H1 (cell line): Measurements from ENCODE around the gene FBXO45. TPM values are rescaled to one million over a fixed set of nuclear protein-coding genes. Genes with fewer than 3 reads are reported as not detected.
"Not testable (repeated sequence)": the region's sequence is repeated elsewhere in the genome, so short reads cannot be mapped to it uniquely, and the experiment has no call there.

Experiments used
- CTCF ChIA-PET: fragments of 300-600 bp; sonication (Branson Sonifier 250); formaldehyde crosslinking; loops from one replicate; lab custom pipeline; 2021; ENCODE audit not compliant: partially characterized antibody; lab: Charles Lee
- POLR2A ChIA-PET: fragments of 300-600 bp; sonication (Branson Sonifier 250); formaldehyde crosslinking; loops from one replicate; lab custom pipeline; 2021; ENCODE audit warnings: inconsistent platforms; ENCODE audit not compliant: partially characterized antibody; lab: Charles Lee
- DNase-seq, 2 experiments: peaks; one replicate each; pipeline versions ENCODE4 v3.0.0 to v3.0.0-alpha.2; 2010 to 2022; ENCODE audit warnings: low spot score in 2 of 2, low read depth in 1 of 2, mixed read lengths in 1 of 2
- FAIRE-seq: peaks from 2 replicates; lab custom pipeline; 2011; peaks lifted over from hg19 to GRCh38; lab: Jason Lieb, UNC
- H2AFZ ChIP-seq: 2 replicates; pipeline ENCODE4 v1.8.1; 2012; ENCODE audit warnings: low read length, inconsistent platforms
- H2AK5ac ChIP-seq: 2 replicates; pipeline ENCODE4 v1.6.1; 2013; ENCODE audit warnings: low read depth, low read length
- H2BK120ac ChIP-seq: replicated peaks from 2 replicates; pipeline ENCODE3; 2013; ENCODE audit warnings: low read depth, low read length, inconsistent platforms
- H2BK12ac ChIP-seq: 2 replicates; pipeline ENCODE4 v1.6.1; 2013; ENCODE audit warnings: low read depth, low read length
- H2BK15ac ChIP-seq: 2 replicates; pipeline ENCODE4 v1.6.1; 2013; ENCODE audit warnings: low read length
- H2BK20ac ChIP-seq: 2 replicates; pipeline ENCODE4 v1.6.1; 2013; ENCODE audit warnings: low read length
- H2BK5ac ChIP-seq: 2 replicates; pipeline ENCODE4 v1.6.1; 2013; ENCODE audit warnings: low read depth, low read length
- H3K14ac ChIP-seq: 2 replicates; pipeline ENCODE4 v1.6.1; 2013; ENCODE audit warnings: inconsistent platforms; ENCODE audit not compliant: insufficient read length
- H3K18ac ChIP-seq: 2 replicates; pipeline ENCODE4 v1.6.1; 2013; ENCODE audit warnings: low read length; ENCODE audit errors: extremely low read depth
- H3K23ac ChIP-seq: 2 replicates; pipeline ENCODE4 v1.6.1; 2013; ENCODE audit warnings: inconsistent platforms; ENCODE audit not compliant: insufficient read length
- H3K23me2 ChIP-seq: 2 replicates; pipeline ENCODE4 v1.6.1; 2013; ENCODE audit warnings: low read depth, low read length
- H3K27ac ChIP-seq: 2 replicates; pipeline ENCODE4 v1.6.1; 2011; ENCODE audit warnings: low read depth, low read length, inconsistent platforms
- H3K27me3 ChIP-seq, 4 experiments: replicated peaks in 1 of 4; 1 replicate in 1 of 4; 2 replicates in 3 of 4; pipeline versions ENCODE4 v1.6.1 to v1.8.1; 2011 to 2013; ENCODE audit warnings: low read length in 3 of 4, mild to moderate bottlenecking in 3 of 4, inconsistent platforms in 2 of 4, mixed read lengths in 2 of 4, moderate library complexity in 1 of 4; ENCODE audit not compliant: control insufficient read depth in 3 of 4, insufficient read depth in 3 of 4; ENCODE audit errors: extremely low read depth in 1 of 4
- H3K36me3 ChIP-seq, 4 experiments: 2 replicates each; pipeline versions ENCODE4 v1.6.1 to v1.8.1; 2011 to 2013; ENCODE audit warnings: mild to moderate bottlenecking in 4 of 4, low read length in 3 of 4, moderate library complexity in 2 of 4, control low read depth in 1 of 4, inconsistent platforms in 1 of 4; ENCODE audit not compliant: insufficient read depth in 4 of 4, control insufficient read depth in 2 of 4
- H3K4ac ChIP-seq: replicated peaks from 2 replicates; pipeline ENCODE3; 2013; ENCODE audit warnings: low read length, low read depth, mixed read lengths, inconsistent platforms; ENCODE audit not compliant: insufficient read length
- H3K4me1 ChIP-seq, 4 experiments: replicated peaks in 1 of 4; 1 replicate in 1 of 4; 2 replicates in 3 of 4; pipeline versions ENCODE4 v1.6.1 to v1.8.1; 2011 to 2013; ENCODE audit warnings: low read length in 3 of 4, inconsistent platforms in 2 of 4, mixed read lengths in 1 of 4; ENCODE audit not compliant: insufficient read depth in 4 of 4, control insufficient read depth in 3 of 4
- H3K4me2 ChIP-seq, 2 experiments: 2 replicates each; pipeline versions ENCODE4 v1.6.1 to v1.8.1; 2011 to 2013; ENCODE audit warnings: low read depth in 2 of 2, low read length in 2 of 2, control low read depth in 1 of 2, inconsistent platforms in 1 of 2, mild to moderate bottlenecking in 1 of 2; ENCODE audit not compliant: insufficient read depth in 1 of 2
- H3K4me3 ChIP-seq, 4 experiments: fragments of 200-600, 300-600 bp in 1 of 4; sonication (generic), shearing (Covaris generic), sonication (Bioruptor Twin) in 1 of 4; 2 replicates each; pipeline versions ENCODE4 v1.5.1 to v1.8.1; 2011 to 2016; ENCODE audit warnings: low read length in 4 of 4, low read depth in 3 of 4, control low read depth in 2 of 4, inconsistent platforms in 2 of 4, mild to moderate bottlenecking in 2 of 4, mixed read lengths in 1 of 4, moderate library complexity in 1 of 4; ENCODE audit not compliant: insufficient read depth in 2 of 4; ENCODE audit errors: extremely low read depth in 1 of 4
- H3K56ac ChIP-seq: replicated peaks from 2 replicates; pipeline ENCODE3; 2013; ENCODE audit warnings: low read depth, mild to moderate bottlenecking, mixed read lengths, low read length, inconsistent platforms; ENCODE audit not compliant: insufficient read length
- H3K79me1 ChIP-seq: 2 replicates; pipeline ENCODE4 v1.6.1; 2013; ENCODE audit warnings: low read depth, low read length, control low read depth
- H3K79me2 ChIP-seq, 2 experiments: 2 replicates each; pipeline versions ENCODE4 v1.6.1 to v1.8.1; 2012 to 2013; ENCODE audit warnings: low read length in 2 of 2, mild to moderate bottlenecking in 2 of 2, inconsistent platforms in 1 of 2; ENCODE audit not compliant: insufficient read depth in 2 of 2, control insufficient read depth in 1 of 2
- H3K9ac ChIP-seq, 4 experiments: replicated peaks in 1 of 4; 1 replicate in 1 of 4; 2 replicates in 3 of 4; pipeline versions ENCODE4 v1.6.1 to v1.8.1; 2011 to 2013; ENCODE audit warnings: low read depth in 3 of 4, low read length in 3 of 4, control low read depth in 2 of 4, mild to moderate bottlenecking in 2 of 4, moderate library complexity in 2 of 4, inconsistent platforms in 1 of 4; ENCODE audit errors: extremely low read depth in 1 of 4
- H3K9me3 ChIP-seq, 2 experiments: 2 replicates each; pipeline versions ENCODE4 v1.6.1 to v1.8.1; 2012 to 2013; ENCODE audit warnings: mild to moderate bottlenecking in 2 of 2, moderate library complexity in 2 of 2, control low read depth in 1 of 2, inconsistent platforms in 1 of 2, low read depth in 1 of 2, low read length in 1 of 2, mixed read lengths in 1 of 2; ENCODE audit not compliant: insufficient read depth in 2 of 2
- H4K20me1 ChIP-seq, 2 experiments: replicated peaks in 1 of 2; 2 replicates each; pipeline versions ENCODE3 to v1.8.1; 2011 to 2013; ENCODE audit warnings: inconsistent platforms in 2 of 2, low read length in 2 of 2, mild to moderate bottlenecking in 1 of 2; ENCODE audit not compliant: insufficient read depth in 2 of 2, control insufficient read depth in 1 of 2
- H4K5ac ChIP-seq: 2 replicates; pipeline ENCODE4 v1.6.1; 2013; ENCODE audit warnings: low read length, low read depth, mixed read lengths, inconsistent platforms; ENCODE audit not compliant: insufficient read length
- H4K8ac ChIP-seq: 2 replicates; pipeline ENCODE4 v1.8.0; 2013; ENCODE audit warnings: mild to moderate bottlenecking, moderate library complexity, low read length, inconsistent platforms; ENCODE audit not compliant: insufficient read depth; ENCODE audit errors: extremely low read depth
- H4K91ac ChIP-seq: replicated peaks from 2 replicates; pipeline ENCODE3; 2013; ENCODE audit warnings: low read length, mixed read lengths, inconsistent platforms; ENCODE audit not compliant: insufficient read length
- WGBS, 2 experiments: shearing (Covaris generic) in 1 of 2; methylation state at CpG; one replicate each; pipeline versions ENCODE4 v1.1.6 to v1.1.7; 2013 to 2015; ENCODE audit warnings: low lambda C conversion rate in 2 of 2, mixed read lengths in 2 of 2, inconsistent platforms in 1 of 2, low coverage in 1 of 2, missing lambda C conversion rate in 1 of 2; ENCODE audit not compliant: insufficient replicate concordance in 2 of 2, insufficient coverage in 1 of 2, insufficient read length in 1 of 2; ENCODE audit errors: extremely low coverage in 1 of 2, missing lambda C conversion rate in 1 of 2; 5-methylcytosine and 5-hydroxymethylcytosine counted together
- polyA plus RNA-seq, 7 experiments: library from polyadenylated mRNA; depleted of rRNA in 3 of 7; stranded (reverse) in 5 of 7; unstranded in 2 of 7; fragments of >200 nt in 5 of 7; fragments of 200-250 nt in 2 of 7; gene quantifications; 1 replicate in 5 of 7; 2 replicates in 1 of 7; 4 replicates in 1 of 7; pipeline versions ENCODE4 v1.2.1 to v1.2.3, GENCODE V29; 2011 to 2013; ENCODE audit warnings: missing spikeins in 2 of 7, mixed read lengths in 2 of 7
- total RNA-seq: library from RNA; stranded (reverse); fragmentation: NEBNext Ultra II Directional; extraction: Animal tissue kit (Norgen Biotek cat#: 25700); gene quantifications from 2 replicates; pipeline ENCODE4 v1.2.1, GENCODE V29; 2021

Gene FBXO45
- total and polyA plus RNA-seq, 2 of the 8 experiments (the other 6 are each of a cell fraction or from before 2014, with no cell fraction given): 5.2 to 19.4 TPM

DNA sequence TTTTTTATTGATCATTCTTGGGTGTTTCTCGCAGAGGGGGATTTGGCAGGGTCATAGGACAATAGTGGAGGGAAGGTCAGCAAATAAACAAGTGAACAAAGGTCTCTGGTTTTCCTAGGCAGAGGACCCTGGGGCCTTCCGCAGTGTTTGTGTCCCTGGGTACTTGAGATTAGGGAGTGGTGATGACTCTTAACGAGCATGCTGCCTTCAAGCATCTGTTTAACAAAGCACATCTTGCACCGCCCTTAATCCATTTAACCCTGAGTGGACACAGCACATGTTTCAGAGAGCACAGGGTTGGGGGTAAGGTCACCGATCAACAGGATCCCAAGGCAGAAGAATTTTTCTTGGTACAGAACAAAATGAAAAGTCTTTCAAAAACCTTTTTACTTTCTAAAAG, 51.2 kb downstream of the FBXO45 start:
- H3K79me2 ChIP-seq, H3K27ac ChIP-seq, H4K91ac ChIP-seq, H3K56ac ChIP-seq, H4K5ac ChIP-seq, H4K8ac ChIP-seq, H3K4me2 ChIP-seq, H2AFZ ChIP-seq, H2BK15ac ChIP-seq, H2BK120ac ChIP-seq, H3K23ac ChIP-seq, H2AK5ac ChIP-seq, H3K4me1 ChIP-seq, POLR2A ChIA-PET, H2BK20ac ChIP-seq, H2BK12ac ChIP-seq, H3K9ac ChIP-seq, H3K79me1 ChIP-seq, H3K18ac ChIP-seq, H2BK5ac ChIP-seq, DNase-seq, H3K27me3 ChIP-seq, H3K23me2 ChIP-seq, H3K4ac ChIP-seq, FAIRE-seq, H3K36me3 ChIP-seq, H4K20me1 ChIP-seq, H3K4me3 ChIP-seq, H3K14ac ChIP-seq, H3K9me3 ChIP-seq: not testable (repeated sequence)
- CTCF ChIA-PET: interaction anchor here (0.6 to 1.1 kb wide), 2 partner anchors 10 to 135 kb away, joined by 3 to 4 read pairs; no protein-coding TSS in a partner anchor
- 75% methylated on average over 2 of the region's 5 CpGs; no CpG with 5 or more reads in 1 of the 2 experiments for WGBS, 2 experiments
